DMS 273 treated with DMSO at 0.1 percent for 48 hours (cell line): ENCODE results near the gene HPSE2.
A peak's percentile ranks its signal among the peaks of the same experiment; 100 is the strongest.

Experiments
- DNase-seq: peaks from one replicate; lab custom pipeline; 2025; lab: John Stamatoyannopoulos, UW

Gene HPSE2

GRCh38 chr10:98431016-98431415, 804.6 kb downstream of the HPSE2 start:
- DNase-seq, result no peak

GRCh38 chr10:98430427-98430826, 805.2 kb downstream of the HPSE2 start:
- no peak for DNase-seq

- no peak for DNase-seq
Measured at GRCh38 chr10:98429320-98430072, 806.2 kb downstream of the HPSE2 start.

GRCh38 chr10:98427011-98427515, 808.6 kb downstream of the HPSE2 start:
- no peak for DNase-seq

GRCh38 chr10:98425511-98426352, 809.9 kb downstream of the HPSE2 start:
- DNase-seq, result no peak

GRCh38 chr10:98424295-98425254, 811.1 kb downstream of the HPSE2 start:
- no peak for DNase-seq

GRCh38 chr10:98423691-98424120, 811.9 kb downstream of the HPSE2 start:
- DNase-seq, result no peak

- DNase-seq, result no peak
Measured at GRCh38 chr10:98422182-98422581, 813.5 kb downstream of the HPSE2 start.

GRCh38 chr10:98420786-98421185, 814.9 kb downstream of the HPSE2 start:
- DNase-seq, result no peak

- no peak for DNase-seq
Measured at GRCh38 chr10:98419469-98420261, 816.0 kb downstream of the HPSE2 start.

- no peak for DNase-seq
Measured at GRCh38 chr10:98418665-98419468, 816.8 kb downstream of the HPSE2 start.

- no peak for DNase-seq
Measured at GRCh38 chr10:98417973-98418664, 817.5 kb downstream of the HPSE2 start.

- DNase-seq, result no peak
Measured at GRCh38 chr10:98417481-98417959, 818.1 kb downstream of the HPSE2 start.

- no peak for DNase-seq
Measured at GRCh38 chr10:98416606-98417388, 818.9 kb downstream of the HPSE2 start.

- no peak for DNase-seq
Measured at GRCh38 chr10:98415731-98416119, 819.9 kb downstream of the HPSE2 start.

GRCh38 chr10:98414932-98415730, 820.5 kb downstream of the HPSE2 start, which contains the start of gene PYROXD2:
Gene PYROXD2 (minus strand): TSS chr10:98415182. CDS start chr10:98415135, 47 bp downstream.
- DNase-seq, result peak; percentile 31

GRCh38 chr10:98414578-98414931, 821.1 kb downstream of the HPSE2 start:
- DNase-seq, result no peak

- no peak for DNase-seq
Measured at GRCh38 chr10:98411768-98412167, 823.9 kb downstream of the HPSE2 start.
